Effector memory CD8-positive, alpha-beta T cell (primary cell): Measurements from ENCODE around the gene JAM3.
"Not testable (repeated sequence)": the region's sequence is repeated elsewhere in the genome, so short reads cannot be mapped to it uniquely, and the experiment has no call there.

Experiments
- ATAC-seq: fragments of 150-1000 bp; cut with Tn5 transposase; replicated peaks from 2 replicates; pipeline ENCODE4 v1.10.0; 2021; ENCODE audit warnings: mild to moderate bottlenecking, moderate library complexity
- DNase-seq, 3 experiments: peaks; one replicate each; pipeline ENCODE4 v3.0.0; 2021
- H3K27ac Mint-ChIP-seq, 2 donors: one replicate each; pipeline ENCODE4 v1.8.0; 2022; ENCODE audit warnings: mild to moderate bottlenecking in 2 of 2, mixed read lengths in 2 of 2, moderate library complexity in 2 of 2
- H3K27me3 Mint-ChIP-seq, 2 donors: one replicate each; pipeline ENCODE4 v1.8.0; 2022; ENCODE audit warnings: mixed read lengths in 2 of 2
- H3K36me3 Mint-ChIP-seq: one replicate; pipeline ENCODE4 v1.8.0; 2022; ENCODE audit warnings: mild to moderate bottlenecking, moderate library complexity, mixed read lengths; ENCODE audit not compliant: insufficient read depth
- H3K4me1 Mint-ChIP-seq, 2 donors: one replicate each; pipeline ENCODE4 v1.8.0; 2022; ENCODE audit warnings: low read depth in 2 of 2, mixed read lengths in 2 of 2
- H3K4me3 Mint-ChIP-seq, 2 donors: one replicate each; pipeline ENCODE4 v1.8.0; 2022; ENCODE audit warnings: mild to moderate bottlenecking in 2 of 2, mixed read lengths in 2 of 2, moderate library complexity in 2 of 2
- H3K9me3 Mint-ChIP-seq, 2 donors: one replicate each; pipeline ENCODE4 v1.8.0; 2022; ENCODE audit warnings: mixed read lengths in 2 of 2

Gene JAM3

DNA sequence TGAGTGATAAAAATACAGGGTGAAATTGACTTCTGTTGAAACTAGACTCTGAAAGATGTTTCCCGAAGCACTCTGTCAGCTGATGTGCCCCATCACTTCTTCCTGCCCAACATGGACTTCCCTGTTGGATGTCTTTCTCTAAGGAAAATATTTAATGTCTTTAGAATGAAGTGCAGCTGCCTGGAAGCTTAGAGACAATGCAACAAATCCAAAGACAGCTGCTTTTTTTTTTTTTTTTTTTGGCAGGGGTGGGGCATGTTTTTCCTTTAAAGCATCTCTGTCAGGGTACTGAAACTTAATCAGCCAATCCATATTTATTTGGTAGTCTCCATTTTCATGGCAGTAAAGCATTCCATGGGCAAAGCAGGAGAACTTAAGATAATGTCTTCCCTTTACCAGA is 5.9 kb downstream of the JAM3 start:
- ATAC-seq, result no peak
- Mint-ChIP-seq H3K4me1 (no peaks in the 10 kb centered on the region), H3K4me3 (no peak overlapping the region), H3K27me3 (peaks cover 0 to 2% of the 10 kb centered on the region in 2 donors), H3K9me3 (no peaks in the 10 kb centered on the region), H3K27ac (no peak overlapping the region), H3K36me3 (peaks cover 5% of the 10 kb centered on the region)
- no peak for DNase-seq

DNA sequence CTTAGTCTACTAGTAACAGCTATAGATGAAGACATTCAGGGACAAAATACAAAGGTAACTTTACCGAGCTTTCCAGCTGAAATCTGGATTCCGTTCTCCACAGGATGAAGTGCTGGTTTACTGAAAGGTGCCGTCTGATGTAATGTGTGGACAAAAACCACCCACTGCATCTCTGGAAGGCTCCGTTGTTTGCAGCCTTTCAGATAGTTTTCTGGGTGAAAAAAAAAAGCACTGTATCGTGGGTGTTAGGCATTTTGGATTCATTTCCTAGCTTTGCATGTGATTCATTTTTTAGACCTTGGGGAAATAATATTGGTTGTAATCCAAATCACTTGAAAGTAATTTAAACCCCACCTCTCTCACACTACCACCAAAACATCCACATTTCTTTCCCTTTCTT is 10.4 kb downstream of the JAM3 start:
- Mint-ChIP-seq H3K27me3 (peaks cover 13 to 14% of the 10 kb centered on the region in 2 donors), H3K9me3 (peaks cover 0 to 6% of the 10 kb centered on the region in 2 donors), H3K36me3 (no peaks in the 10 kb centered on the region), H3K27ac (no peak overlapping the region), H3K4me3 (no peak overlapping the region), H3K4me1 (no peaks in the 10 kb centered on the region)
- no peak for ATAC-seq
- no peak for DNase-seq

GRCh38 chr11:134081258-134081657 is 12.4 kb downstream of the JAM3 start:
- ATAC-seq, DNase-seq, H3K9me3 Mint-ChIP-seq, H3K4me1 Mint-ChIP-seq, H3K36me3 Mint-ChIP-seq, H3K27ac Mint-ChIP-seq, H3K4me3 Mint-ChIP-seq: not testable (repeated sequence)
- H3K27me3 Mint-ChIP-seq, result peaks cover 13 to 14% of the 10 kb centered on the region in 2 donors

GRCh38 chr11:134082990-134083389 is 14.1 kb downstream of the JAM3 start:
- Mint-ChIP-seq H3K27ac (no peak overlapping the region), H3K27me3 (peaks cover 13 to 14% of the 10 kb centered on the region in 2 donors), H3K4me3 (no peak overlapping the region), H3K36me3 (peaks cover 4% of the 10 kb centered on the region), H3K4me1 (no peaks in the 10 kb centered on the region), H3K9me3 (peaks cover 0 to 6% of the 10 kb centered on the region in 2 donors)
- DNase-seq (no peak), ATAC-seq (no peak)

- H3K36me3 Mint-ChIP-seq, result peaks cover 4% of the 10 kb centered on the region
- H3K9me3 Mint-ChIP-seq, result no peaks in the 10 kb centered on the region
- DNase-seq (no peak), ATAC-seq (no peak)
- no peaks in the 10 kb centered on the region for H3K27me3 Mint-ChIP-seq
- peaks cover 0 to 1% of the 10 kb centered on the region in 2 donors for H3K4me1 Mint-ChIP-seq
- H3K27ac Mint-ChIP-seq, result peak overlapping the region in 1 of 2 donors; percentile 23
- no peak overlapping the region for H3K4me3 Mint-ChIP-seq
Observed at GRCh38 chr11:134086376-134086775, 17.5 kb downstream of the JAM3 start.

DNA sequence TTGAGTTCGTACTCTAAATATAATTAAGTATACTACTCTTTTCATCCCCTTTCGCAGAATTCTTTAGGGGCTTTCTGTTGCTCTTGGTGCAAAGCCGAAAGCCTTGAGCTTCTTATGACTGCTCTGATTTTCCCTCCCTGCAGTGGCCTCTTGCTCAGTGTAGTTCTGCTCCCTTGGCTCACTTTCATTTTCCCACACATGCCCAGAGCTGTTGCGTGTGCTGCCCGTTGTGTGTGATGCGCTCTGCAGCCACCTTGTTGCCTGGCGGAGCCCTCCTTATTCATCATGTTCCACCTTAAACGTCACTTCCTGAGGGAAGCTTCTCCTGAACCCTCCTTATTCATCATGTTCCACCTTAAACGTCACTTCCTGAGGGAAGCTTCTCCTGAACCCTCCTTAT is 23.1 kb downstream of the JAM3 start:
- DNase-seq, H3K9me3 Mint-ChIP-seq, H3K27ac Mint-ChIP-seq, H3K4me1 Mint-ChIP-seq, H3K4me3 Mint-ChIP-seq, H3K27me3 Mint-ChIP-seq, ATAC-seq, H3K36me3 Mint-ChIP-seq: not testable (repeated sequence)

DNA sequence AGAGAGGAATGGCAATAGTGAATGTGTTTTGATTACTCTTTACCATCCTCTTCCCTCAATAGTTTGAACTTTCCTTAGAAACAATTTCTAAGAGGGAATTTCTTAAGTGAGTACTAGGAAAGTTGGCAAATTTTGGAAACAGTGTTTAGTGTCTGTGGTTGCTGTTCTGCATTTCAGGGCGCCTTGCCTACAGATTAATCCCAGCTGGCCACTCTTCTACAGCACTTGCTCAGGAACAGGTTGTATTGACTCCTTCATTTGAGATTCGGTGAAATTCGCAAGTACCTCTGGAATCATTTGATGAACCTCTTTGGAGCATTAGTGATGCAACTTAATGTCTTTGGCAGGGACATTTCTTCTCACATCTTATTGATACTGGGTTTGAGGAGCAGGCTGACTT is 28.3 kb downstream of the JAM3 start:
- Mint-ChIP-seq H3K27ac (no peak overlapping the region), H3K27me3 (peaks cover 0 to 7% of the 10 kb centered on the region in 2 donors), H3K4me1 (peaks cover 2 to 3% of the 10 kb centered on the region in 2 donors), H3K36me3 (peaks cover 9% of the 10 kb centered on the region), H3K4me3 (no peak overlapping the region), H3K9me3 (no peaks in the 10 kb centered on the region)
- ATAC-seq (no peak), DNase-seq (no peak)

DNA sequence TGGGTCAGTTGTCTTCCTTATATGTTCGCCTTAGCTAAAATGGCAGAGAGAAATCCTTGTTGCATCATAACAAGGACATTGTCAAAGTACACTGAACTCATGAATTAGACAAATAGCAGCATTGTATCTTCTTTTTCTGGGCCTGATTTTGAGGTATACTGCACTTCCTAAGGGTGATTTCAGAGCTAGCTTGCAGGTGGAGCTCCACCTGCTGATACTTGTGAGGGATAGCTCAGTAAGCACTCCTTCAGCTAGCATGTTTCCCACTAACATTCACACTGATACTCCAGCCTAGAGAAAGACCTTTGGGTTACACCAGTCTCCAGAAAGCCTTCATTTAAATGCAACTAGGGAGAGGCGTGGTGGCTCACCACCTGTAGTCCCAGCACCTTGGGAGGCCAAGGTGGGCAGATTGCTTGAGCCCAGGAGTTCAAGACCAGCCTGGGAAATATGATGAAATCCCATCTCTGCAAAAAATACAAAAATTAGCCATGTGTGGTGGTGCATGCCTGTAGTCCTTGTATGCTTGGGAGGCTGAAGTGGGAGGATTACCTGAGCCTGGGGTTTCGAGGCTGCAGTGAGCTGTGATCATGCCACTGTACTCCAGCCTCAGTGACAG is 29.8 kb downstream of the JAM3 start:
- ATAC-seq (no peak), DNase-seq (no peak)
- peaks cover 0 to 13% of the 10 kb centered on the region in 2 donors for H3K27me3 Mint-ChIP-seq
- no peak overlapping the region for H3K4me3 Mint-ChIP-seq
- no peak overlapping the region for H3K27ac Mint-ChIP-seq
- H3K36me3 Mint-ChIP-seq, result peaks cover 9% of the 10 kb centered on the region
- no peaks in the 10 kb centered on the region for H3K9me3 Mint-ChIP-seq
- peaks cover 0 to 3% of the 10 kb centered on the region in 2 donors for H3K4me1 Mint-ChIP-seq

GRCh38 chr11:134100171-134100570 is 31.3 kb downstream of the JAM3 start:
- H3K27me3 Mint-ChIP-seq, result peaks cover 0 to 13% of the 10 kb centered on the region in 2 donors

DNA sequence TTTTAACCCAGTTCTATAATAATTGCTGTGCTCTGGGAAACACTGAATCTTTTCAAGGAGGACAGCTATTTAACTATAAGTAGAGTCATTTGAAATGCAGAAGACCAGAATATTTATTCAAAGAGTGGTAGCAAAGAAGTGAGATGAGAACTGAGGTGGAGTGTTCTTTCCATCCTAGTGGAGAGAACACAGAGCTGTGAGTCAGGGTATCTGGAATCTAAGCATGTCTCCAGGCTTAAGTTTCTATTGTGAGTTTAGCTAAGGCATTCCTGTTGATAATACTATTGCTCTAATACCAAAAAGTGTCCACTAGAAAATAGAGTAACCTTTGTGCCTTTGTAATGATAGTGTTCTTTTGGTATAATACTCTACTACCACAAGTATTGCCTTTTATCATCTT is 32.4 kb downstream of the JAM3 start:
- Mint-ChIP-seq H3K9me3 (no peaks in the 10 kb centered on the region), H3K27me3 (peaks cover 0 to 13% of the 10 kb centered on the region in 2 donors), H3K4me1 (no peaks in the 10 kb centered on the region), H3K36me3 (peaks cover 9% of the 10 kb centered on the region), H3K27ac (no peak overlapping the region), H3K4me3 (no peak overlapping the region)
- DNase-seq (no peak), ATAC-seq (no peak)

More at GRCh38 chr11:134100171-134100570, 31.3 kb downstream of the JAM3 start:
- no peak for ATAC-seq
- H3K4me3 Mint-ChIP-seq, result no peak overlapping the region
- DNase-seq, result no peak
- H3K27ac Mint-ChIP-seq, result no peak overlapping the region
- H3K9me3 Mint-ChIP-seq, result no peaks in the 10 kb centered on the region
- H3K36me3 Mint-ChIP-seq, result peaks cover 9% of the 10 kb centered on the region
- H3K4me1 Mint-ChIP-seq, result no peaks in the 10 kb centered on the region

DNA sequence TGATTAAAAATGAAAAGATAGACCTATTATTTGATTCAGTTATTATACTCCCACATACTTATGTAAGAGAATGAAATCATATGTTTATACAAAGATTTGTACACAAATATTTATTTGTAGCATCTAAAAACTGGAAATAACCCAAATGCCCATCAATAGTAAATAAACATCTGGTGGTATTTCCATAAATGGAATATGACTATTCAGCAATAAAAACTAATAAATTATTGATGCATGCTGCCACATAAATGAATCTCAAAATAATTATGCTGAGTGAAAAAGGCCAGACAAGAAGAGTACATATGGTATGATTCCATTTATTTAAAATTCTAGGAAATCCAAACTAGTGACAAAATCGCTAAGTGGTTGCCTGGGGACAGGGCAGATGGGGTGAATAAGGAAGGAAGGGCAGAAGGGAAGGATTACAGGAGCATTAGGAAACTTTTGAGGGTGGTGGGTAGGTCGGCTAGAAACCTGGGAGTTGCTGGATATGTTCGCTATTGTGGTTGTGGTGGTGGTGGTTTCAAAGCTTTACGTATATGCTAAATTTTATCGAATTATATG is 41.5 kb downstream of the JAM3 start:
- Mint-ChIP-seq H3K27ac (no peak overlapping the region), H3K4me1 (no peaks in the 10 kb centered on the region), H3K27me3 (no peaks in the 10 kb centered on the region), H3K9me3 (no peaks in the 10 kb centered on the region), H3K4me3 (no peak overlapping the region), H3K36me3 (peaks cover 4% of the 10 kb centered on the region)
- DNase-seq (no peak), ATAC-seq (no peak)

DNA sequence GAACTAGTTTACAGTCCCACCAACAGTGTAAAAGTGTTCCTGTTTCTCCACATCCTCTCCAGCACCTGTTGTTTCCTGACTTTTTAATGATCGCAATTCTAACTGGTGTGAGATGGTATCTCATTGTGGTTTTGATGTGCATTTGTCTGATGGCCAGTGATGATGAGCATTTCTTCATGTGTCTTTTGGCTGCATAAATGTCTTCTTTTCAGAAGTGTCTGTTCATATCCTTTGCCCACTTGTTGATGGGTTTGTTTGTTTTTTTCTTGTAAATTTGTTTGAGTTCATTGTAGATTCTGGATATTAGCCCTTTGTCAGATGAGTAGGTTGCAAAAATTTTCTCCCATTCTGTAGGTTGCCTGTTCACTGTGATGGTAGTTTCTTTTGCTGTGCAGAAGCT is 44.9 kb downstream of the JAM3 start:
- not testable (repeated sequence) for H3K9me3 Mint-ChIP-seq, H3K36me3 Mint-ChIP-seq, DNase-seq, H3K4me1 Mint-ChIP-seq, H3K27ac Mint-ChIP-seq, H3K4me3 Mint-ChIP-seq, ATAC-seq, H3K27me3 Mint-ChIP-seq

- ATAC-seq (no peak), DNase-seq (no peak)
- Mint-ChIP-seq H3K27me3 (peaks cover 3 to 9% of the 10 kb centered on the region in 2 donors), H3K4me1 (no peaks in the 10 kb centered on the region), H3K9me3 (no peaks in the 10 kb centered on the region), H3K36me3 (peaks cover under 1% of the 10 kb centered on the region), H3K4me3 (no peak overlapping the region), H3K27ac (no peak overlapping the region)
Observed at GRCh38 chr11:134116210-134116609, 47.3 kb downstream of the JAM3 start.

- Mint-ChIP-seq H3K9me3 (no peaks in the 10 kb centered on the region), H3K4me3 (no peak overlapping the region), H3K4me1 (no peaks in the 10 kb centered on the region), H3K36me3 (no peaks in the 10 kb centered on the region), H3K27me3 (peaks cover 10 to 20% of the 10 kb centered on the region in 2 donors), H3K27ac (no peak overlapping the region)
- ATAC-seq (no peak), DNase-seq (no peak)
Observed at GRCh38 chr11:134118006-134118405, 49.1 kb downstream of the JAM3 start.
